Measurements from ENCODE around the gene TMEM131. TPM values are rescaled to one million over a fixed set of nuclear protein-coding genes. Genes with fewer than 3 reads are reported as not detected.

Gene TMEM131
- total RNA-seq, 1 experiment from 2014 or later, result 29.6 TPM

DNA sequence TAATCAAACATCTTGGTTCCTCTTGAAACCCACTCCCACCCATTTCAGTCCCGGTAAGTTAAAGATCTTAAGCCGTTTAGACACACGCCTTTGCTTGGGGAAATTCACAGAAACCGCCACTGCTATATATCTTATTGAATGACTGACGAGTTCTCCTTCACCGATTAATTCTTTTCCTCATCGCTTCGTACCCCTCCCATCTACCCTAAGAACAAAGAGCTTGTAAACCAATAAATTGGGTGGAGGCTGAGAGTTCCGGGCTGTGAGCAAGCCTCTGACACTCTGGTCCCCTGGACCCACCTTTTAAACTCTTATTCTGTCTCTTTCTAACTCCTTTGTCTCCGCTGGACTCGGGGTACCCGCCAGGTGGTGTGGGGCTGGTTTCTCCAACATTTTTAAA is 30.6 kb downstream of the TMEM131 start:
- POLR2A ChIA-PET (ENCODE audit: unreplicated experiment), result no interaction called here
- Histone ChIP-seq H3K79me2 (ENCODE audit: low read depth) (peaks cover 99% of the 10 kb centered on the region), H3K4me3 (no peak overlapping the region), H3K27me3 (ENCODE audit: insufficient read depth, low read depth) (no peaks in the 10 kb centered on the region), H3K4me1 (replicated peaks; ENCODE audit: insufficient read depth) (peaks cover 26% of the 10 kb centered on the region), H3F3A (ENCODE audit: insufficient read depth, low read depth) (peaks cover 17% of the 10 kb centered on the region), H3K27ac (no peak overlapping the region), H3K9me3 (ENCODE audit: insufficient read depth, low read depth) (no peaks in the 10 kb centered on the region), H3K36me3 (ENCODE audit: low read depth) (0 out of 2 replicates have a peak, but pooled peaks cover 4% of the 10 kb centered on the region), H4K20me1 (ENCODE audit: insufficient read depth) (0 out of 2 replicates have a peak, but pooled peaks cover 3% of the 10 kb centered on the region), H3K9me2 (ENCODE audit: insufficient read depth) (no peaks in the 10 kb centered on the region), H3K4me2 (no peak overlapping the region), H2AFZ (no peak overlapping the region)
- DNase-seq, result no peak
- intact Hi-C loops (cut with micrococcal nuclease; ENCODE audit: unreplicated experiment), result no loop called here
- no TSS peak for BruUV-seq (replicated peaks)
- CTCF ChIA-PET, result no interaction called here
- TF ChIP-seq, protein P1, sequence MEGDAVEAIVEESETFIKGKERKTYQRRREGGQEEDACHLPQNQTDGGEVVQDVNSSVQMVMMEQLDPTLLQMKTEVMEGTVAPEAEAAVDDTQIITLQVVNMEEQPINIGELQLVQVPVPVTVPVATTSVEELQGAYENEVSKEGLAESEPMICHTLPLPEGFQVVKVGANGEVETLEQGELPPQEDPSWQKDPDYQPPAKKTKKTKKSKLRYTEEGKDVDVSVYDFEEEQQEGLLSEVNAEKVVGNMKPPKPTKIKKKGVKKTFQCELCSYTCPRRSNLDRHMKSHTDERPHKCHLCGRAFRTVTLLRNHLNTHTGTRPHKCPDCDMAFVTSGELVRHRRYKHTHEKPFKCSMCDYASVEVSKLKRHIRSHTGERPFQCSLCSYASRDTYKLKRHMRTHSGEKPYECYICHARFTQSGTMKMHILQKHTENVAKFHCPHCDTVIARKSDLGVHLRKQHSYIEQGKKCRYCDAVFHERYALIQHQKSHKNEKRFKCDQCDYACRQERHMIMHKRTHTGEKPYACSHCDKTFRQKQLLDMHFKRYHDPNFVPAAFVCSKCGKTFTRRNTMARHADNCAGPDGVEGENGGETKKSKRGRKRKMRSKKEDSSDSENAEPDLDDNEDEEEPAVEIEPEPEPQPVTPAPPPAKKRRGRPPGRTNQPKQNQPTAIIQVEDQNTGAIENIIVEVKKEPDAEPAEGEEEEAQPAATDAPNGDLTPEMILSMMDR (conservative IDR thresholded peaks at IDR 0.05), result no peak
- no peak for TF ChIP-seq EZH2 (IDR thresholded peaks at IDR 0.05; ENCODE audit: low read depth)

DNA sequence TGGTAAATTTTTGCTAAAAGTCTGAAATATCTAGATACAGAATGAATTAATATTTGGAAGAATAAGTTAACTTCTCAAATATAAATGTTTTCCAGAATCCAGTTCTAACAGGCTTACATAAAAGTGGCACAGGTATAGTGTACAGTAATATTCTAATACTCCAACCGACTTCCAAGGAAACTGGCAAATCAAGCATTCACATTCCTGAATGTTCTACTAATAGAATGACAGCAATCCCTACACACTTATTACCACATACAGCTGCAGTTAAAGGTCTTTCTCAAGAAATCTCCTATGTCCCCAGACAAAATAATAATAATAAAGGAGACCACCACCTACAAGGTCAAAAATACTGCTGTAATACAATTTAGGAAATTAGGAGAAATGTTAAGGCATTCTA is 31.9 kb downstream of the TMEM131 start:
- Histone ChIP-seq H3K36me3 (ENCODE audit: low read depth) (0 out of 2 replicates have a peak, but pooled peaks cover 10% of the 10 kb centered on the region), H3K9me3 (ENCODE audit: insufficient read depth, low read depth) (no peaks in the 10 kb centered on the region), H3F3A (ENCODE audit: insufficient read depth, low read depth) (peaks cover 17% of the 10 kb centered on the region), H3K79me2 (ENCODE audit: low read depth) (peaks cover 97% of the 10 kb centered on the region), H3K9me2 (ENCODE audit: insufficient read depth) (no peaks in the 10 kb centered on the region), H3K4me3 (no peak overlapping the region), H3K4me1 (replicated peaks; ENCODE audit: insufficient read depth) (peaks cover 26% of the 10 kb centered on the region), H2AFZ (no peak overlapping the region), H4K20me1 (ENCODE audit: insufficient read depth) (peaks cover 8% of the 10 kb centered on the region; the same call in 1 of the 2 replicates), H3K27me3 (ENCODE audit: insufficient read depth, low read depth) (no peaks in the 10 kb centered on the region), H3K27ac (no peak overlapping the region), H3K4me2 (no peak overlapping the region)
- CTCF ChIA-PET, result no interaction called here
- POLR2A ChIA-PET (ENCODE audit: unreplicated experiment), result interaction anchor here (0.6 kb wide), 1 partner anchor 163 kb away, joined by 3 read pairs; no protein-coding TSS in a partner anchor
- intact Hi-C loops (cut with micrococcal nuclease; ENCODE audit: unreplicated experiment), result no loop called here
- TF ChIP-seq, protein P1 (conservative IDR thresholded peaks at IDR 0.05), result no peak
- no peak for TF ChIP-seq EZH2 (IDR thresholded peaks at IDR 0.05; ENCODE audit: low read depth)
- DNase-seq, result no peak
- no TSS peak for BruUV-seq (replicated peaks)

DNA sequence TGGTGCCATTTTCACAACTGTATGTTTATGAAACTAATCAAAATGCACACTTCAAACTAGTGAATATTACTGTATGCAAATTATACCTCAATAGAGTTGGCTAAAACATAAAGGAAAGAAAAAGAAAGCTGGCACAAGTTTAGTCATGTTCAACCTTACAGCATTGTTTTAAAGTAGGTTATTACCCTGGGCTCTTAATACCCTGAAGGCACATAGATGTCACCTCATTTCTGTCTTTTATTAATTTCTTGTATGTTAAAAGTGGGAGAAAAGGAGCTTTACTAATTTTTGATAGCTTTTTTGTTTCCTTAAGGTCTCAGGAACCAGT is 32.7 kb downstream of the TMEM131 start:
- ChIA-PET POLR2A (ENCODE audit: unreplicated experiment) (no interaction called here), CTCF (no interaction called here)
- no peaks in the 10 kb centered on the region for H3K9me2 ChIP-seq (ENCODE audit: insufficient read depth)
- no peaks in the 10 kb centered on the region for H3K27me3 ChIP-seq (ENCODE audit: insufficient read depth, low read depth)
- peaks cover 8% of the 10 kb centered on the region; the same call in 1 of the 2 replicates for H4K20me1 ChIP-seq (ENCODE audit: insufficient read depth)
- BruUV-seq (replicated peaks), result no TSS peak
- no peaks in the 10 kb centered on the region for H3K9me3 ChIP-seq (ENCODE audit: insufficient read depth, low read depth)
- peaks cover 17% of the 10 kb centered on the region for H3F3A ChIP-seq (ENCODE audit: insufficient read depth, low read depth)
- H2AFZ ChIP-seq, result no peak overlapping the region
- H3K79me2 ChIP-seq (ENCODE audit: low read depth), result peaks cover 98% of the 10 kb centered on the region
- H3K4me1 ChIP-seq (replicated peaks; ENCODE audit: insufficient read depth), result peaks cover 21% of the 10 kb centered on the region
- no peak overlapping the region for H3K4me3 ChIP-seq
- DNase-seq, result no peak
- no peak overlapping the region for H3K4me2 ChIP-seq
- H3K27ac ChIP-seq, result no peak overlapping the region
- 0 out of 2 replicates have a peak, but pooled peaks cover 10% of the 10 kb centered on the region for H3K36me3 ChIP-seq (ENCODE audit: low read depth)
- TF ChIP-seq EZH2 (IDR thresholded peaks at IDR 0.05; ENCODE audit: low read depth), result no peak
- TF ChIP-seq, protein P1 (conservative IDR thresholded peaks at IDR 0.05), result no peak
- intact Hi-C loops (cut with micrococcal nuclease; ENCODE audit: unreplicated experiment), result no loop called here

Measured in PC-9 (cell line).